Nephron (organoid): ENCODE measurements around the gene TRIM15.
A peak's percentile ranks its signal among the peaks of the same experiment; 100 is the strongest.

ENCODE experiments used
- H3K27ac Mint-ChIP-seq, 3 experiments: 2 replicates each; pipeline ENCODE4 v1.8.0; 2020; ENCODE audit warnings: mixed read lengths in 3 of 3, mild to moderate bottlenecking in 2 of 3, moderate library complexity in 1 of 3
- H3K27me3 Mint-ChIP-seq: 2 replicates; pipeline ENCODE4 v1.8.0; 2021; ENCODE audit warnings: low read depth, mild to moderate bottlenecking, moderate library complexity, mixed read lengths
- H3K36me3 Mint-ChIP-seq: 2 replicates; pipeline ENCODE4 v1.8.0; 2020; ENCODE audit warnings: low read depth, mixed read lengths
- H3K4me1 Mint-ChIP-seq: 2 replicates; pipeline ENCODE4 v1.8.0; 2020; ENCODE audit warnings: mixed read lengths
- H3K4me3 Mint-ChIP-seq, 3 experiments: 2 replicates each; pipeline ENCODE4 v1.8.0; 2020; ENCODE audit warnings: mild to moderate bottlenecking in 3 of 3, mixed read lengths in 3 of 3, moderate library complexity in 2 of 3
- H3K9me3 Mint-ChIP-seq: 2 replicates; pipeline ENCODE4 v1.8.0; 2020; ENCODE audit warnings: mixed read lengths
- TF ChIP-seq, protein P1 (sequence below), 3 experiments: fragments of 200-600 bp; sonication (generic); IDR thresholded peaks; one replicate each; pipeline ENCODE4 v1.5.0; 2021; ENCODE audit warnings: antibody characterized with exemption in 3 of 3; ENCODE audit not compliant: unreplicated experiment in 3 of 3

TRIM15 gene

GRCh38 chr6:30127238-30128093 is 35.9 kb upstream of the TRIM15 start:
- H3K4me3 Mint-ChIP-seq, result peak overlapping the region; percentile 61 to 74 (median 67)
- no peak overlapping the region for H3K27ac Mint-ChIP-seq
- TF ChIP-seq, protein P1, sequence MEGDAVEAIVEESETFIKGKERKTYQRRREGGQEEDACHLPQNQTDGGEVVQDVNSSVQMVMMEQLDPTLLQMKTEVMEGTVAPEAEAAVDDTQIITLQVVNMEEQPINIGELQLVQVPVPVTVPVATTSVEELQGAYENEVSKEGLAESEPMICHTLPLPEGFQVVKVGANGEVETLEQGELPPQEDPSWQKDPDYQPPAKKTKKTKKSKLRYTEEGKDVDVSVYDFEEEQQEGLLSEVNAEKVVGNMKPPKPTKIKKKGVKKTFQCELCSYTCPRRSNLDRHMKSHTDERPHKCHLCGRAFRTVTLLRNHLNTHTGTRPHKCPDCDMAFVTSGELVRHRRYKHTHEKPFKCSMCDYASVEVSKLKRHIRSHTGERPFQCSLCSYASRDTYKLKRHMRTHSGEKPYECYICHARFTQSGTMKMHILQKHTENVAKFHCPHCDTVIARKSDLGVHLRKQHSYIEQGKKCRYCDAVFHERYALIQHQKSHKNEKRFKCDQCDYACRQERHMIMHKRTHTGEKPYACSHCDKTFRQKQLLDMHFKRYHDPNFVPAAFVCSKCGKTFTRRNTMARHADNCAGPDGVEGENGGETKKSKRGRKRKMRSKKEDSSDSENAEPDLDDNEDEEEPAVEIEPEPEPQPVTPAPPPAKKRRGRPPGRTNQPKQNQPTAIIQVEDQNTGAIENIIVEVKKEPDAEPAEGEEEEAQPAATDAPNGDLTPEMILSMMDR (IDR thresholded peaks at IDR 0.05; ENCODE audit: unreplicated experiment in 3 of 3), result no peak
- H3K4me1 Mint-ChIP-seq, result peaks cover 15% of the 10 kb centered on the region
- peaks cover 85% of the 10 kb centered on the region for H3K27me3 Mint-ChIP-seq
- H3K9me3 Mint-ChIP-seq, result no peaks in the 10 kb centered on the region
- H3K36me3 Mint-ChIP-seq, result no peaks in the 10 kb centered on the region

GRCh38 chr6:30129265-30130178 is 33.8 kb upstream of the TRIM15 start:
- H3K36me3 Mint-ChIP-seq, result no peaks in the 10 kb centered on the region
- peak overlapping the region in 2 of 3 experiments; percentile 22 to 36 for H3K4me3 Mint-ChIP-seq
- no peaks in the 10 kb centered on the region for H3K9me3 Mint-ChIP-seq
- H3K27ac Mint-ChIP-seq, result no peak overlapping the region
- TF ChIP-seq, protein P1 (IDR thresholded peaks at IDR 0.05; ENCODE audit: unreplicated experiment in 3 of 3), result no peak
- peaks cover 92% of the 10 kb centered on the region for H3K27me3 Mint-ChIP-seq
- peaks cover 15% of the 10 kb centered on the region for H3K4me1 Mint-ChIP-seq

- Mint-ChIP-seq H3K9me3 (no peaks in the 10 kb centered on the region), H3K36me3 (no peaks in the 10 kb centered on the region), H3K27ac (no peak overlapping the region), H3K4me3 (no peak overlapping the region), H3K4me1 (peaks cover 15% of the 10 kb centered on the region), H3K27me3 (peaks cover 90% of the 10 kb centered on the region)
- TF ChIP-seq, protein P1 (IDR thresholded peaks at IDR 0.05; ENCODE audit: unreplicated experiment in 3 of 3), result no peak
These were observed 33.1 kb upstream of the TRIM15 start for GRCh38 chr6:30130179-30130679.

DNA sequence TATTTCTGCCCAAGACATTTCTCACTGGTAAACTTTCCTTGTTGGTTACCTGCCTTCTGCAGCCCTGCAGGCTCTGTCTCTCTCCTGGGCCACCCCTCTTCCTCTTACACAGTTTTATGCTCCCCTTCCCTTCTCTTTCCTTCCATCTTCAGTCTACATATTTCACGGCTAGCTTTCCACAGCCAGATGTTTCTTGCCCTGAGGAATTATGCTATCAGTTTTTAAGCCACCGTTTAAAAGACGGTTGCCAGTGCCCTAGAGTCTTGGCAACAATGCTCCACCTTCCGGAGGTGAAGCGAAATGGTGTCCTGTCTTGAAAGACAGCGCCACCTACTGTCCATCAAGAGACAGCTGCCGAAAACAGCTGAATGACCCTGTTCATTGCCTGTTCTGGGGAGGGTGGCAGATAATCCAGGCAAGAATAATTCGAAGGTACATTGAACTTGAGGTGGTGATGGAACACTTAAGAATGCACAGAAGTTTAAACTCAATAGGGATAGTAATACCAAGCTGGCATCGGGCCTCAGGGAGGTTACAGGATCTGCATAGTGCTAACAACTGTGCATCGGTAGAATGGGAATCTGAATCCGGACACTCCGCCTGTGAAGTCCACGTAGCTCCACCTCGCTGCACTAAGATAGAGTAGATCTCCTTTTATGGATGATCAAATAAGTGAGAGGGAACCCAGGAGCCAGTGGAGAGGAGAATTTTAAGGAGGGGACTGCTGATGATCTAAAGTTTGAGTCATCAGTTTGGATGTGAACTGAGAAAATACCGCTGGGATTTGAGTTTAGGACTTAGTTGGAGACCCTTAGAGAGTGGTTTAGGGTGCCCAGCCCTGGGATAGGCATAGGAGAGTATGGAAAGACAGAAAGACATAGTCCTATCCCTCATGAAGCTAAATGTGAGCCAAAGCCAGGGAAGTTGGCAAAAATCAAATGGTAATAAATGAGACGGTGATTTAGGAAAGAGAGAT is 32.2 kb upstream of the TRIM15 start:
- no peak overlapping the region for H3K4me3 Mint-ChIP-seq
- H3K4me1 Mint-ChIP-seq, result peaks cover 15% of the 10 kb centered on the region
- no peak overlapping the region for H3K27ac Mint-ChIP-seq
- H3K36me3 Mint-ChIP-seq, result no peaks in the 10 kb centered on the region
- TF ChIP-seq, protein P1 (IDR thresholded peaks at IDR 0.05; ENCODE audit: unreplicated experiment in 3 of 3), result peak; percentile 97 to 99 (median 98)
- no peaks in the 10 kb centered on the region for H3K9me3 Mint-ChIP-seq
- H3K27me3 Mint-ChIP-seq, result peaks cover 85% of the 10 kb centered on the region

DNA sequence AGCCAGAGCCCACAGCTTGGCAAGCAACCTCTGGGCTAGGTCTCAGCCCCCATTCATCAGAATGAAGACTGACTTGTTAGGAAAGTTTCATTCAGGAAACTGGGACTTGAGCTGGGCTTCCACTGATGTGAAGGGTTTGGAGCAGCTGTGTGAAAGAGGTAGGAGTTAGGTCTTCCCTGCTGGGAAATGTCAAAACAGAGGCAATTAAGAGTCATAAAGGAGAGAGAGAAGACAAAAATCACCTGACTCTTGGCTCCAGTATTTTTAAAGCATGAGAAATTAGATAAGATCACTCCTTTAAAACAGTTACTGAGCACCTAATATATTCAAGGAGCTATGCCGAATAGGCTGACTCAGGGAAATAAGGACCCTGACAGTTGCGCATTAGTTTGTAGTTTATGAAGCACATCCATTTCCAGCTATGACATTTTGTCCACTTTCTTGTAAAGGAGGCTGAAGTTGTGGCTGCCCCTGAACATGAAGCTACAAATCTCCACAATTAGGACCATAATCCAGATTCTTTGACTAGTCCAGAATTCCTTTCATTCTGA is 31.3 kb upstream of the TRIM15 start:
- H3K27ac Mint-ChIP-seq, result no peak overlapping the region
- H3K9me3 Mint-ChIP-seq, result no peaks in the 10 kb centered on the region
- H3K4me3 Mint-ChIP-seq, result no peak overlapping the region
- TF ChIP-seq, protein P1 (IDR thresholded peaks at IDR 0.05; ENCODE audit: unreplicated experiment in 3 of 3), result no peak
- peaks cover 80% of the 10 kb centered on the region for H3K27me3 Mint-ChIP-seq
- H3K36me3 Mint-ChIP-seq, result no peaks in the 10 kb centered on the region
- H3K4me1 Mint-ChIP-seq, result peaks cover 14% of the 10 kb centered on the region
